GM12801 (cell line): ENCODE measurements around the gene TBC1D3B.
"Not testable (repeated sequence)": the region's sequence is repeated elsewhere in the genome, so short reads cannot be mapped to it uniquely, and the experiment has no call there.

ENCODE experiments used
- TF ChIP-seq, protein P1 (sequence below): IDR thresholded peaks from one replicate; pipeline ENCODE4 v1.5.1; 2011; ENCODE audit warnings: control low read depth; ENCODE audit not compliant: insufficient read length; ENCODE audit errors: extremely low read depth

TBC1D3B gene

GRCh38 chr17:36176536-36176935 lies at the start of gene TBC1D3B:
TSS of gene TBC1D3B (minus strand) at chr17:36176636. CDS start at chr17:36175050, 1,586 bp downstream.
- TF ChIP-seq, protein P1, sequence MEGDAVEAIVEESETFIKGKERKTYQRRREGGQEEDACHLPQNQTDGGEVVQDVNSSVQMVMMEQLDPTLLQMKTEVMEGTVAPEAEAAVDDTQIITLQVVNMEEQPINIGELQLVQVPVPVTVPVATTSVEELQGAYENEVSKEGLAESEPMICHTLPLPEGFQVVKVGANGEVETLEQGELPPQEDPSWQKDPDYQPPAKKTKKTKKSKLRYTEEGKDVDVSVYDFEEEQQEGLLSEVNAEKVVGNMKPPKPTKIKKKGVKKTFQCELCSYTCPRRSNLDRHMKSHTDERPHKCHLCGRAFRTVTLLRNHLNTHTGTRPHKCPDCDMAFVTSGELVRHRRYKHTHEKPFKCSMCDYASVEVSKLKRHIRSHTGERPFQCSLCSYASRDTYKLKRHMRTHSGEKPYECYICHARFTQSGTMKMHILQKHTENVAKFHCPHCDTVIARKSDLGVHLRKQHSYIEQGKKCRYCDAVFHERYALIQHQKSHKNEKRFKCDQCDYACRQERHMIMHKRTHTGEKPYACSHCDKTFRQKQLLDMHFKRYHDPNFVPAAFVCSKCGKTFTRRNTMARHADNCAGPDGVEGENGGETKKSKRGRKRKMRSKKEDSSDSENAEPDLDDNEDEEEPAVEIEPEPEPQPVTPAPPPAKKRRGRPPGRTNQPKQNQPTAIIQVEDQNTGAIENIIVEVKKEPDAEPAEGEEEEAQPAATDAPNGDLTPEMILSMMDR, result not testable (repeated sequence)

- TF ChIP-seq, protein P1, result no peak
Measured at GRCh38 chr17:36214918-36215317, 38.5 kb upstream of the TBC1D3B start.

- TF ChIP-seq, protein P1, result no peak
Measured at GRCh38 chr17:36213695-36214094, 37.3 kb upstream of the TBC1D3B start.

DNA sequence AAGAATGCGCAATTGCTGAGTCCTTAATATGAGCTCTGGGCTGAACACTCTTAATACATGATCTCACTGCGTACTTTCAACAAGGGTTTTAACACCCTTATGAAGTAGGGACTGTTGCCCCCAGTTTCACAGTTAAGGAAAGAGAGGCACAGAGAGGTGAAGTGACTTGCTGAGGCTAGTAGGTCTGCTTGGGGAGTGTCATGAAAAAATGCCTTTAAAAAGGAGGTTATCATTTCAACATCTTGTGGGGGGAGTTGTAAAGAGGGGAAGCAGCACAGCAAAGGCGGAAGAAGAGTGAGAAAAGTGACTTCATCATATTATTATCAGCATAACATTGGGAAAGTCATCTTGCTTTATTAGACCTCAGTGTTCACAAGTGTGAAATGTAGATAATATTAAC lies 36.5 kb upstream of the TBC1D3B start:
- TF ChIP-seq, protein P1, result no peak

- TF ChIP-seq, protein P1, result no peak
Measured at GRCh38 chr17:36212272-36212605, 35.8 kb upstream of the TBC1D3B start.

- TF ChIP-seq, protein P1, result not testable (repeated sequence)
Measured at GRCh38 chr17:36210439-36211211, 34.2 kb upstream of the TBC1D3B start, which contains the start of gene CCL4L2. TSS of gene CCL4L2 (plus strand) at chr17:36211063.

DNA sequence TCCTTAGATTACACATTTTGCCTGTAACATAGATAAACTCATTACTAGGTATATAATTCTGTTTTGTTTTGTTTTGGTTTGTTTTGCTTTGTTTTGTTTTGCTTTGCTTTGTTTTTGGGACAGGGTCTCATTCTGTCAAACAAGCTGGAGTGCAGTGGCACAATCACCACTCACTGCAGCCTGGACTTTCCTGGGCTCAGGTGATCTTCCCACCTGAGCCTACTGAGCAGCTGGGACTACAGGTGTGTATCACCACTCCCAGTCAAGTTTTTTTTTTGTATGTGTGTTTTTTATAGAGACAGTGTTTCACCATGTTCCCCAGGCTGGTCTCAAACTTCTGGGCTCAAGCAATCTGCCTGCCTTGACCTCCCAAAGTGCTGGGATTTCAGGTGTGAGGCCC lies 33.1 kb upstream of the TBC1D3B start:
- TF ChIP-seq, protein P1, result no peak
